DOHH2 (cell line): ENCODE results near the gene ASRGL1.
"Not testable (repeated sequence)": the region's sequence is repeated elsewhere in the genome, so short reads cannot be mapped to it uniquely, and the experiment has no call there.

Experiments used
- H3F3A ChIP-seq: fragments of 200-600 bp; sonication (generic), shearing (Covaris generic); 2 replicates; pipeline ENCODE4 v1.6.0; 2016; ENCODE audit warnings: antibody characterized with exemption, mild to moderate bottlenecking; ENCODE audit not compliant: control insufficient read depth, insufficient read depth
- H3K27ac ChIP-seq: fragments of 200-600 bp; sonication (generic); 2 replicates; pipeline ENCODE4 v1.5.1; 2014; ENCODE audit warnings: low read depth, mild to moderate bottlenecking, low read length, moderate library complexity
- H3K27me3 ChIP-seq: fragments of 200-600 bp; sonication (generic); 2 replicates; pipeline ENCODE4 v1.6.1; 2014; ENCODE audit warnings: mild to moderate bottlenecking, low read length, mixed read lengths; ENCODE audit not compliant: control insufficient read depth
- H3K36me3 ChIP-seq: fragments of 200-600 bp; sonication (generic); 2 replicates; pipeline ENCODE4 v1.6.1; 2014; ENCODE audit warnings: mild to moderate bottlenecking, low read length, moderate library complexity, mixed read lengths; ENCODE audit not compliant: control insufficient read depth
- H3K4me1 ChIP-seq: fragments of 200-600 bp; sonication (generic); 2 replicates; pipeline ENCODE4 v1.6.1; 2014; ENCODE audit warnings: mild to moderate bottlenecking, low read length, mixed read lengths; ENCODE audit not compliant: control insufficient read depth
- H3K4me2 ChIP-seq: fragments of 200-600 bp; sonication (generic); 2 replicates; pipeline ENCODE4 v1.6.0; 2014; ENCODE audit warnings: mild to moderate bottlenecking, low read length, moderate library complexity
- H3K4me3 ChIP-seq: fragments of 200-600 bp; sonication (generic); 2 replicates; pipeline ENCODE4 v1.5.1; 2014; ENCODE audit warnings: mild to moderate bottlenecking, low read length, mixed read lengths
- H3K79me2 ChIP-seq: fragments of 200-600 bp; sonication (generic); 2 replicates; pipeline ENCODE4 v1.6.1; 2014; ENCODE audit warnings: mild to moderate bottlenecking, low read length, mixed read lengths; ENCODE audit not compliant: control insufficient read depth
- H3K9me2 ChIP-seq: fragments of 200-600 bp; sonication (generic); replicated peaks from 2 replicates; pipeline ENCODE4 v1.6.1; 2014; ENCODE audit warnings: mild to moderate bottlenecking, low read length, mixed read lengths; ENCODE audit not compliant: control insufficient read depth
- H3K9me3 ChIP-seq: fragments of 200-600 bp; sonication (generic); 2 replicates; pipeline ENCODE4 v1.6.1; 2014; ENCODE audit warnings: antibody characterized with exemption, low read length, mixed read lengths; ENCODE audit not compliant: control insufficient read depth, insufficient read depth
- H4K20me1 ChIP-seq: fragments of 200-600 bp; sonication (generic); 2 replicates; pipeline ENCODE4 v1.6.0; 2014; ENCODE audit warnings: low read depth, mild to moderate bottlenecking, antibody characterized with exemption, low read length, moderate library complexity; ENCODE audit not compliant: control insufficient read depth, insufficient read depth
- CTCF ChIP-seq: fragments of 200-600 bp; sonication (generic); IDR thresholded peaks from one replicate; pipeline ENCODE4 v1.5.1; 2014; ENCODE audit warnings: antibody characterized with exemption, mild to moderate bottlenecking, low read depth, low read length; ENCODE audit not compliant: poor library complexity, severe bottlenecking
- EZH2phosphoT487 ChIP-seq: fragments of 200-600 bp; sonication (generic); IDR thresholded peaks from 2 replicates; pipeline ENCODE4 v1.6.1; 2017; ENCODE audit warnings: borderline replicate concordance, mild to moderate bottlenecking, antibody characterized with exemption, low read length, moderate library complexity, mixed read lengths

The ASRGL1 gene

DNA sequence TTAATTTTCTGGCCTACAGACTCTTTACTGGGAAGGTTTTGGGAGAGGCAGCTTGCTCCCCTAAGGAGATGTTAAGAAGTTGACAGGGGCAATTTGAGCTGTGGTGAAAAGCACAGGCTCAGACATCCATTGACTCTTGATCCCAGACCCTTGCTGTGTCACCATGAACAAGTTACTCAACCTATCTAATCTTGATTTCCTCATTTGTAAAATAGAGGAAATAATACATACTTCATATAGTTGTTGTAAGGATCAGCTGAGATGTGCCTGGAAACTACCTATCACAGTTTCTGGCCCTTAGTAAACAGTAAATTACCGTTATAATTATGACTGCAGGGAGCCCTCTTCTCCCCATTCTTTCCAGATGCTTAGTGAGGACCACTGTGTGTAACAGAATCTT is 21.8 kb upstream of the ASRGL1 start:
- Histone ChIP-seq H4K20me1 (no peaks in the 10 kb centered on the region), H3K4me2 (no peak overlapping the region), H3K4me1 (no peaks in the 10 kb centered on the region), H3K27ac (no peak overlapping the region), H3K27me3 (peaks cover 5% of the 10 kb centered on the region; the same call in 1 of the 2 replicates), H3K9me3 (no peaks in the 10 kb centered on the region), H3K9me2 (no peaks in the 10 kb centered on the region), H3F3A (no peaks in the 10 kb centered on the region), H3K79me2 (no peaks in the 10 kb centered on the region), H3K4me3 (no peak overlapping the region), H3K36me3 (no peaks in the 10 kb centered on the region)
- TF ChIP-seq CTCF (no peak), EZH2phosphoT487 (no peak)

DNA sequence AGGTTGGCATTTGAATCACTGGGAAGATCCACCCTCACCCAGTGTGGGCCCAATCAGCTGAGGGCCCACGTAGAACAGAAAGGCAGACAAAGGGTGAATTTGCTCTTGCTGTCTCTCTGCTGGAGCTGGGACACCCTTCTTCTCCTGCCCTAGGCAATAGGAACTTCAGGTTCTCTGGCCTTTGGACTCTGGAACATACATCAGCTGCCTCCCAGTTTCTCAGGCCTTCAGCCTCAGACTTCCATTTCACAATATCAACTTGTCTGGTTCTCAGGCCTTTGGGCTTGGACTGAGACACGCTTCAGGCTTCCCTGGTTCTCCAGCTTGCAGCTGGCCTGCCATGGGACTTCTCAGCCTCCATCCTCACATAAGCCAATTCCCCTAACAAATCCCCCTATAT is 14.7 kb upstream of the ASRGL1 start:
- H4K20me1 ChIP-seq: no peaks in the 10 kb centered on the region
- no peaks in the 10 kb centered on the region for H3K27me3 ChIP-seq
- H3K9me2 ChIP-seq: no peaks in the 10 kb centered on the region
- H3K36me3 ChIP-seq: no peaks in the 10 kb centered on the region
- no peak overlapping the region for H3K4me2 ChIP-seq
- H3K79me2 ChIP-seq: no peaks in the 10 kb centered on the region
- no peaks in the 10 kb centered on the region for H3F3A ChIP-seq
- no peaks in the 10 kb centered on the region for H3K4me1 ChIP-seq
- TF ChIP-seq EZH2phosphoT487 (no peak), CTCF (no peak)
- no peaks in the 10 kb centered on the region for H3K9me3 ChIP-seq
- H3K4me3 ChIP-seq: no peak overlapping the region
- H3K27ac ChIP-seq: no peak overlapping the region

GRCh38 chr11:62324731-62325556 is 12.3 kb upstream of the ASRGL1 start:
- Histone ChIP-seq H3K9me3 (no peaks in the 10 kb centered on the region), H3K27ac (no peak overlapping the region), H3K4me3 (no peak overlapping the region), H3K9me2 (no peaks in the 10 kb centered on the region), H3F3A (no peaks in the 10 kb centered on the region), H3K36me3 (no peaks in the 10 kb centered on the region), H3K79me2 (no peaks in the 10 kb centered on the region), H3K4me1 (no peaks in the 10 kb centered on the region), H3K4me2 (no peak overlapping the region), H3K27me3 (no peaks in the 10 kb centered on the region), H4K20me1 (no peaks in the 10 kb centered on the region)
- TF ChIP-seq EZH2phosphoT487: no peak
- TF ChIP-seq CTCF: peak; percentile 94

DNA sequence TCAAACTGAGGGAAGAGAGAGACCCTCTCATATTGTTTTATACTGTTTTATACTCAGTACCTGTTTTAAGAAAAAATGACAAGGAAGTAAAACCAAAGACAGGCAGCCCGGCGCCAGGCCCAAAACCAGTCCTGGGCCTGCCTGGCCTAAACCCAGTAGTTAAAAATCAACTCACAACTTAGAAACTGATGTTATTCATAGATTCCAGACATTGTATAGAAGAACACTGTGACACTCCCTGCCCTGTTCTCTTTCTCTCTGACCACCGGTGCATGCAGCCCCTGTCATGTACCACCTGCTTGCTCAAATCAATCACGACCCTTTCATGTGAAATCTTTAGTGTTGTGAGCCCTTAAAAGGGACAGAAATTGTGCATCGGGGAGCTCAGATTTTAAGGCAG is 11.5 kb upstream of the ASRGL1 start:
- H3K4me3 ChIP-seq, H3K4me1 ChIP-seq, H3K9me3 ChIP-seq, H3K36me3 ChIP-seq, H3K79me2 ChIP-seq, H3K27ac ChIP-seq, H3F3A ChIP-seq, H3K27me3 ChIP-seq, H3K9me2 ChIP-seq, H4K20me1 ChIP-seq, H3K4me2 ChIP-seq: not testable (repeated sequence)

DNA sequence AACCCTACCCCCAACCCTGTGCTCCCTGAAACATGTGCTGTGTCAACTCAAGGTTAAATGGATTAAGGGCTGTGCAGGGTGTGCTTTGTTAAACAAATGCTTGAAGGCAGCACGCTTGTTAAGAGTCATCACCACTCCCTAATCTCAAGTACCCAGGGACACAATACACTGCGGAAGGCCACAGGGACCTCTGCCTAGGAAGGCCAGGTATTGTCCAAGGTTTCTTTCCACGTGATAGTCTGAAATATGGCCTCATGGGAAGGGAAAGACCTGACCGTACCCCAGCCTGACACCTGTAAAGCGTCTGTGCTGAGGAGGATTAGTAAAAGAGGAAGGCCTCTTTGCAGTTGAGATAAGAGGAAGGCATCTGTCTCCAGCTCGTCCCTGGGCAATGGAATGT is 10.5 kb upstream of the ASRGL1 start:
- not testable (repeated sequence) for H3K79me2 ChIP-seq, H3K4me2 ChIP-seq, H3K27me3 ChIP-seq, H3F3A ChIP-seq, H4K20me1 ChIP-seq, H3K27ac ChIP-seq, H3K9me2 ChIP-seq, H3K9me3 ChIP-seq, H3K36me3 ChIP-seq, H3K4me3 ChIP-seq, H3K4me1 ChIP-seq

- not testable (repeated sequence) for H3K4me2 ChIP-seq, H3K9me3 ChIP-seq, H3K4me3 ChIP-seq, H4K20me1 ChIP-seq, H3K36me3 ChIP-seq, H3K79me2 ChIP-seq, H3K4me1 ChIP-seq, H3K9me2 ChIP-seq, H3K27ac ChIP-seq, H3K27me3 ChIP-seq, H3F3A ChIP-seq
These were observed 9.7 kb upstream of the ASRGL1 start for GRCh38 chr11:62327541-62327940.
